Neural progenitor cell (in vitro differentiated cells): Measurements from ENCODE around the gene GRIK1. TPM values are rescaled to one million over a fixed set of nuclear protein-coding genes. Genes with fewer than 3 reads are reported as not detected.

Experiments used
- DNase-seq: peaks from one replicate; pipeline ENCODE4 v3.0.0-alpha.2; 2016; ENCODE audit warnings: low spot score
- H2AFZ ChIP-seq: fragments of 200-600 bp; sonication (generic); replicated peaks from 2 replicates; pipeline ENCODE4 v1.6.1; 2016; ENCODE audit warnings: antibody characterized with exemption
- H3F3A ChIP-seq: fragments of 200-600 bp; sonication (generic); 2 replicates; pipeline ENCODE4 v1.6.1; 2016; ENCODE audit warnings: antibody characterized with exemption, low read depth
- H3K27ac ChIP-seq: fragments of 200-600 bp; sonication (generic); 2 replicates; pipeline ENCODE4 v1.5.1; 2016; ENCODE audit warnings: mild to moderate bottlenecking
- H3K27me3 ChIP-seq: fragments of 200-600 bp; sonication (generic); 2 replicates; pipeline ENCODE4 v1.6.1; 2016; ENCODE audit warnings: mild to moderate bottlenecking, moderate library complexity
- H3K36me3 ChIP-seq: fragments of 200-600 bp; sonication (generic); 2 replicates; pipeline ENCODE4 v1.5.1; 2016
- H3K4me1 ChIP-seq: fragments of 200-600 bp; sonication (generic); 2 replicates; pipeline ENCODE4 v1.6.1; 2016; ENCODE audit warnings: mixed run types
- H3K4me2 ChIP-seq: fragments of 200-600 bp; sonication (generic); 2 replicates; pipeline ENCODE4 v1.6.1; 2016
- H3K4me3 ChIP-seq: fragments of 200-600 bp; sonication (generic); 2 replicates; pipeline ENCODE4 v1.5.1; 2016
- H3K79me2 ChIP-seq: fragments of 200-600 bp; sonication (generic); 2 replicates; pipeline ENCODE4 v1.6.1; 2016; ENCODE audit warnings: low read depth
- H3K9ac ChIP-seq: fragments of 200-600 bp; sonication (generic); 2 replicates; pipeline ENCODE4 v1.6.1; 2016
- H3K9me3 ChIP-seq: fragments of 200-600 bp; sonication (generic); 2 replicates; pipeline ENCODE4 v1.5.1; 2016; ENCODE audit warnings: low read depth
- H4K20me1 ChIP-seq: fragments of 200-600 bp; sonication (generic); 2 replicates; pipeline ENCODE4 v1.6.1; 2016; ENCODE audit warnings: low read depth
- H3K27ac Mint-ChIP-seq: 3 replicates; pipeline ENCODE4 v1.8.0; 2021; ENCODE audit warnings: mixed read lengths
- H3K27me3 Mint-ChIP-seq: 2 replicates; pipeline ENCODE4 v1.8.0; 2022; ENCODE audit warnings: low read depth, mild to moderate bottlenecking, inconsistent platforms, moderate library complexity, mixed read lengths; ENCODE audit not compliant: insufficient read depth
- H3K36me3 Mint-ChIP-seq: 3 replicates; pipeline ENCODE4 v1.8.0; 2021; ENCODE audit warnings: mixed read lengths
- H3K4me1 Mint-ChIP-seq: 3 replicates; pipeline ENCODE4 v1.8.0; 2021; ENCODE audit warnings: mixed read lengths
- H3K4me3 Mint-ChIP-seq: 3 replicates; pipeline ENCODE4 v1.8.0; 2021; ENCODE audit warnings: mild to moderate bottlenecking, moderate library complexity, mixed read lengths
- H3K9me3 Mint-ChIP-seq: 3 replicates; pipeline ENCODE4 v1.8.0; 2020; ENCODE audit warnings: mixed read lengths
- CTCF ChIP-seq: fragments of 200-600 bp; sonication (generic); IDR thresholded peaks from 2 replicates; pipeline ENCODE4 v1.5.1; 2017; ENCODE audit warnings: antibody characterized with exemption, mild to moderate bottlenecking
- EZH2 ChIP-seq: fragments of 200-600 bp; sonication (generic); IDR thresholded peaks from 2 replicates; pipeline ENCODE4 v1.6.1; 2017; ENCODE audit warnings: antibody characterized with exemption, mild to moderate bottlenecking, moderate library complexity
- EZH2phosphoT487 ChIP-seq: fragments of 200-600 bp; sonication (generic); IDR thresholded peaks from 2 replicates; pipeline ENCODE4 v1.6.1; 2017; ENCODE audit warnings: antibody characterized with exemption
- total RNA-seq: library from RNA; depleted of rRNA; stranded (reverse); fragments of >200 nt; gene quantifications from 2 replicates; pipeline ENCODE4 v1.2.3, GENCODE V29; 2015; ENCODE audit warnings: low replicate concordance

Gene GRIK1
- total RNA-seq, 1 donor from 2014 or later = 1.6 TPM

- Mint-ChIP-seq H3K9me3 (no peaks in the 10 kb centered on the region), H3K27ac (no peak overlapping the region), H3K36me3 (no peaks in the 10 kb centered on the region), H3K4me1 (peaks cover 10% of the 10 kb centered on the region), H3K4me3 (no peak overlapping the region), H3K27me3 (no peaks in the 10 kb centered on the region)
- no peak overlapping the region for H3K9ac ChIP-seq
- DNase-seq = no peak
- H3K27ac ChIP-seq = no peak overlapping the region
- H3K27me3 ChIP-seq = no peaks in the 10 kb centered on the region
- no peaks in the 10 kb centered on the region for H3K36me3 ChIP-seq
- TF ChIP-seq CTCF (no peak), EZH2phosphoT487 (no peak), EZH2 (no peak)
- no peak overlapping the region for H2AFZ ChIP-seq
- no peaks in the 10 kb centered on the region for H3K79me2 ChIP-seq
- H4K20me1 ChIP-seq = no peaks in the 10 kb centered on the region
- no peaks in the 10 kb centered on the region for H3F3A ChIP-seq
- no peak overlapping the region for H3K4me3 ChIP-seq
- no peaks in the 10 kb centered on the region for H3K4me1 ChIP-seq
- H3K4me2 ChIP-seq = no peak overlapping the region
- H3K9me3 ChIP-seq = no peaks in the 10 kb centered on the region
Observed at GRCh38 chr21:29749957-29750356, 189.8 kb downstream of the GRIK1 start.

GRCh38 chr21:29749223-29749622, 190.6 kb downstream of the GRIK1 start:
- Histone ChIP-seq H3K27me3 (no peaks in the 10 kb centered on the region), H3K9ac (no peak overlapping the region), H3K79me2 (no peaks in the 10 kb centered on the region), H3K36me3 (no peaks in the 10 kb centered on the region), H3K4me2 (no peak overlapping the region), H3K9me3 (no peaks in the 10 kb centered on the region), H4K20me1 (no peaks in the 10 kb centered on the region), H3K27ac (no peak overlapping the region), H3F3A (no peaks in the 10 kb centered on the region), H2AFZ (no peak overlapping the region), H3K4me1 (no peaks in the 10 kb centered on the region), H3K4me3 (no peak overlapping the region)
- no peak for DNase-seq
- Mint-ChIP-seq H3K9me3 (no peaks in the 10 kb centered on the region), H3K36me3 (no peaks in the 10 kb centered on the region), H3K4me3 (no peak overlapping the region), H3K27ac (no peak overlapping the region), H3K27me3 (no peaks in the 10 kb centered on the region), H3K4me1 (peaks cover 10% of the 10 kb centered on the region)
- TF ChIP-seq CTCF (no peak), EZH2phosphoT487 (no peak), EZH2 (no peak)

- Mint-ChIP-seq H3K36me3 (no peaks in the 10 kb centered on the region), H3K4me1 (peaks cover 10% of the 10 kb centered on the region), H3K27me3 (no peaks in the 10 kb centered on the region), H3K9me3 (no peaks in the 10 kb centered on the region), H3K27ac (no peak overlapping the region), H3K4me3 (no peak overlapping the region)
- Histone ChIP-seq H3K4me1 (no peaks in the 10 kb centered on the region), H2AFZ (no peak overlapping the region), H3K4me3 (no peak overlapping the region), H3K4me2 (no peak overlapping the region), H3K9me3 (no peaks in the 10 kb centered on the region), H3K36me3 (no peaks in the 10 kb centered on the region), H3K9ac (no peak overlapping the region), H4K20me1 (no peaks in the 10 kb centered on the region), H3K27me3 (no peaks in the 10 kb centered on the region), H3K79me2 (no peaks in the 10 kb centered on the region), H3K27ac (no peak overlapping the region), H3F3A (no peaks in the 10 kb centered on the region)
- no peak for DNase-seq
- no peak for TF ChIP-seq EZH2
Observed at GRCh38 chr21:29748391-29749167, 191.2 kb downstream of the GRIK1 start.

- Histone ChIP-seq H3K36me3 (no peaks in the 10 kb centered on the region), H3F3A (no peaks in the 10 kb centered on the region), H3K4me2 (no peak overlapping the region), H3K4me1 (no peaks in the 10 kb centered on the region), H3K4me3 (no peak overlapping the region), H3K79me2 (no peaks in the 10 kb centered on the region), H3K9ac (no peak overlapping the region), H3K9me3 (no peaks in the 10 kb centered on the region), H2AFZ (no peak overlapping the region), H3K27me3 (no peaks in the 10 kb centered on the region), H4K20me1 (no peaks in the 10 kb centered on the region), H3K27ac (no peak overlapping the region)
- peaks cover 6% of the 10 kb centered on the region for H3K4me1 Mint-ChIP-seq
- no peak for TF ChIP-seq EZH2phosphoT487
- no peak for TF ChIP-seq CTCF
- no peak for TF ChIP-seq EZH2
- H3K27ac Mint-ChIP-seq = no peak overlapping the region
- no peaks in the 10 kb centered on the region for H3K27me3 Mint-ChIP-seq
- H3K9me3 Mint-ChIP-seq = peaks cover 8% of the 10 kb centered on the region
- H3K4me3 Mint-ChIP-seq = no peak overlapping the region
- peaks cover 7% of the 10 kb centered on the region for H3K36me3 Mint-ChIP-seq
- DNase-seq = no peak
Observed at GRCh38 chr21:29741761-29742160, 198.0 kb downstream of the GRIK1 start.
